KMS-11 (cell line): Measurements from ENCODE around the gene MYL2.

Source experiments
- H2AFZ ChIP-seq: fragments of 200-600 bp; sonication (generic); 2 replicates; pipeline ENCODE4 v1.6.1; 2016; ENCODE audit warnings: antibody characterized with exemption, mixed run types, low read depth
- H3K27ac ChIP-seq: fragments of 200-600 bp; sonication (generic); 2 replicates; pipeline ENCODE4 v1.6.1; 2016; ENCODE audit warnings: mild to moderate bottlenecking, mixed run types
- H3K27me3 ChIP-seq: fragments of 200-600 bp; sonication (generic); 2 replicates; pipeline ENCODE4 v1.6.1; 2017; ENCODE audit warnings: mild to moderate bottlenecking, low read depth, mixed run types, moderate library complexity; ENCODE audit not compliant: insufficient read depth
- H3K36me3 ChIP-seq: fragments of 200-600 bp; sonication (generic); 2 replicates; pipeline ENCODE4 v1.6.1; 2017; ENCODE audit warnings: mild to moderate bottlenecking, mixed run types; ENCODE audit not compliant: insufficient read depth
- H3K4me1 ChIP-seq: fragments of 200-600 bp; sonication (generic); 2 replicates; pipeline ENCODE4 v1.6.1; 2016; ENCODE audit warnings: mild to moderate bottlenecking, low read depth, mixed run types; ENCODE audit not compliant: poor library complexity, severe bottlenecking
- H3K4me2 ChIP-seq: fragments of 200-600 bp; sonication (generic); 2 replicates; pipeline ENCODE4 v1.7.0; 2016; ENCODE audit warnings: mild to moderate bottlenecking, mixed run types
- H3K4me3 ChIP-seq: fragments of 200-600 bp; sonication (generic); IDR thresholded peaks from 2 replicates; pipeline ENCODE4 v1.6.1; 2017; ENCODE audit warnings: low read depth, low read length, mixed read lengths; ENCODE audit not compliant: insufficient read depth
- H3K79me2 ChIP-seq: fragments of 200-600 bp; sonication (generic); 2 replicates; pipeline ENCODE4 v1.6.1; 2016; ENCODE audit warnings: low read depth, mixed run types; ENCODE audit not compliant: insufficient read depth
- H3K9ac ChIP-seq: fragments of 200-600 bp; sonication (generic); 2 replicates; pipeline ENCODE4 v1.6.1; 2016; ENCODE audit warnings: mild to moderate bottlenecking, mixed run types
- H4K20me1 ChIP-seq: fragments of 200-600 bp; sonication (generic); 2 replicates; pipeline ENCODE4 v1.6.1; 2016; ENCODE audit warnings: mild to moderate bottlenecking, mixed run types; ENCODE audit not compliant: insufficient read depth
- CTCF ChIP-seq: fragments of 200-600 bp; sonication (generic); conservative IDR thresholded peaks from 2 replicates; pipeline ENCODE4 v1.6.1; 2017; ENCODE audit warnings: low read depth, mild to moderate bottlenecking, antibody characterized with exemption, low read length, moderate library complexity, mixed read lengths

Gene MYL2

GRCh38 chr12:110923192-110923591 is 2.8 kb upstream of the MYL2 start:
- Histone ChIP-seq H3K9ac (no peak overlapping the region), H3K4me1 (no peaks in the 10 kb centered on the region), H2AFZ (no peak overlapping the region), H3K36me3 (no peaks in the 10 kb centered on the region), H3K27ac (no peak overlapping the region), H3K4me2 (no peak overlapping the region), H4K20me1 (no peaks in the 10 kb centered on the region), H3K79me2 (no peaks in the 10 kb centered on the region), H3K4me3 (no peak overlapping the region), H3K27me3 (no peaks in the 10 kb centered on the region)
- TF ChIP-seq CTCF, result no peak

- no peak overlapping the region for H3K4me2 ChIP-seq
- H3K4me1 ChIP-seq, result no peaks in the 10 kb centered on the region
- no peak overlapping the region for H3K27ac ChIP-seq
- no peaks in the 10 kb centered on the region for H4K20me1 ChIP-seq
- no peak overlapping the region for H3K9ac ChIP-seq
- TF ChIP-seq CTCF, result no peak
- H3K36me3 ChIP-seq, result no peaks in the 10 kb centered on the region
- no peaks in the 10 kb centered on the region for H3K79me2 ChIP-seq
- no peak overlapping the region for H3K4me3 ChIP-seq
- no peaks in the 10 kb centered on the region for H3K27me3 ChIP-seq
- H2AFZ ChIP-seq, result no peak overlapping the region
Measured at GRCh38 chr12:110922652-110923051, 2.3 kb upstream of the MYL2 start.

- no peaks in the 10 kb centered on the region for H3K36me3 ChIP-seq
- no peaks in the 10 kb centered on the region for H3K79me2 ChIP-seq
- H4K20me1 ChIP-seq, result no peaks in the 10 kb centered on the region
- TF ChIP-seq CTCF, result no peak
- no peaks in the 10 kb centered on the region for H3K4me1 ChIP-seq
- H3K27me3 ChIP-seq, result no peaks in the 10 kb centered on the region
- H3K9ac ChIP-seq, result no peak overlapping the region
- no peak overlapping the region for H2AFZ ChIP-seq
- no peak overlapping the region for H3K4me2 ChIP-seq
- no peak overlapping the region for H3K4me3 ChIP-seq
- no peak overlapping the region for H3K27ac ChIP-seq
Measured at GRCh38 chr12:110921262-110921661, 883 bp upstream of the MYL2 start.

- no peak overlapping the region for H3K27ac ChIP-seq
- H4K20me1 ChIP-seq, result no peaks in the 10 kb centered on the region
- TF ChIP-seq CTCF, result no peak
- H3K4me3 ChIP-seq, result no peak overlapping the region
- no peak overlapping the region for H2AFZ ChIP-seq
- H3K4me2 ChIP-seq, result no peak overlapping the region
- no peaks in the 10 kb centered on the region for H3K4me1 ChIP-seq
- no peaks in the 10 kb centered on the region for H3K79me2 ChIP-seq
- no peaks in the 10 kb centered on the region for H3K27me3 ChIP-seq
- no peak overlapping the region for H3K9ac ChIP-seq
- H3K36me3 ChIP-seq, result no peaks in the 10 kb centered on the region
Measured at GRCh38 chr12:110919720-110920119, 659 bp downstream of the MYL2 start.

- no peaks in the 10 kb centered on the region for H3K27me3 ChIP-seq
- H3K4me1 ChIP-seq, result peaks cover 9% of the 10 kb centered on the region
- H3K36me3 ChIP-seq, result no peaks in the 10 kb centered on the region
- H3K9ac ChIP-seq, result no peak overlapping the region
- H4K20me1 ChIP-seq, result no peaks in the 10 kb centered on the region
- H3K4me3 ChIP-seq, result no peak overlapping the region
- no peak overlapping the region for H3K27ac ChIP-seq
- no peak overlapping the region for H2AFZ ChIP-seq
- H3K4me2 ChIP-seq, result no peak overlapping the region
- TF ChIP-seq CTCF, result no peak
- H3K79me2 ChIP-seq, result no peaks in the 10 kb centered on the region
Measured at GRCh38 chr12:110917961-110918360, 2.4 kb downstream of the MYL2 start.
